K562 (cell line): ENCODE data around the gene SLC7A1.

Experiments used
- POLR2A ChIP-seq: fragments of 450-650 bp; conservative IDR thresholded peaks from 2 replicates; pipeline ENCODE4 v1.6.1; 2016
- STAT5B ChIP-seq: fragments of 250-450 bp; sonication (Bioruptor Pico); IDR thresholded peaks from 2 replicates; pipeline ENCODE4 v1.8.0; 2021; ENCODE audit warnings: mild to moderate bottlenecking, inconsistent platforms
- TCF3 ChIP-seq: sonication (generic); formaldehyde crosslinking; IDR thresholded peaks from 2 replicates; pipeline ENCODE4 v1.4.0; 2020; ENCODE audit warnings: mild to moderate bottlenecking, missing genetic modification reagents
- TCF7L2 ChIP-seq: fragments of 150-350 bp; IDR thresholded peaks from 2 replicates; pipeline ENCODE4 v1.6.1; 2016; ENCODE audit warnings: low read depth, mild to moderate bottlenecking, low read length, moderate library complexity
- ZFP36 ChIP-seq: fragments of 150-350 bp; IDR thresholded peaks from 2 replicates; pipeline ENCODE4 v1.6.1; 2018; ENCODE audit warnings: low read length, low read depth; ENCODE audit not compliant: partially characterized antibody
- ZNF263 ChIP-seq: sonication (generic); formaldehyde crosslinking; IDR thresholded peaks from 2 replicates; pipeline ENCODE4 v1.8.0; 2022; ENCODE audit warnings: mild to moderate bottlenecking, missing genetic modification reagents, borderline replicate concordance
- ZNF592 ChIP-seq: fragments of 450-650 bp; IDR thresholded peaks from 2 replicates; pipeline ENCODE4 v1.6.1; 2017; ENCODE audit warnings: antibody characterized with exemption, mild to moderate bottlenecking
- TF ChIP-seq, protein P1 (sequence below): sonication (generic); formaldehyde crosslinking; IDR thresholded peaks from 2 replicates; pipeline ENCODE4 v1.9.0; 2022; ENCODE audit warnings: mild to moderate bottlenecking, missing genetic modification reagents
- TF ChIP-seq, protein P2 (sequence below): sonication (generic); formaldehyde crosslinking; IDR thresholded peaks from 2 replicates; pipeline ENCODE4 v1.8.1; 2023; ENCODE audit warnings: mild to moderate bottlenecking, missing genetic modification reagents, moderate library complexity

DNA sequence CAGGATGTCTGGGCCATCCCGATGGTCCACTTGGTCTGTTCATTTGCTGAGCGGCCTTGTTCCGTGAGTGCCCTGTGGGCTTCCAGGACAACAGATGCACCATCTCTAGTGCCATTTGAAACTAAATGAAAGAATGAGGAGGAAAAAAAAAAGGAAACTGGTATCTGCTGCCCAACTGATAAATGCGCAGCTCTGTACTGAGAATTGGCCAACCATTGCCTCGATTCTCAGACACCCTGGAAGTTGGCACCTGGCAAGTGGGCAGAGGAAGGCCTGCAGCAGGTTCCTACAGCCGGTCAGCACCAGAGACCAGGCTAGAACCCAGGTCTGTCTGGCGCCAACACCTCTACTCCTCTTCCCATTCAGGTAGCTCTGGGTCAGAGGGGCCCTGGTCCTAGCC is 18.9 kb downstream of the SLC7A1 start:
- TF ChIP-seq ZFP36 (no peak), TCF3 (CRISPR knock-in tag) (no peak), ZNF592 (no peak), POLR2A (no peak), ZNF263 (CRISPR knock-in tag) (no peak), STAT5B (CRISPR knock-in tag) (no peak), TCF7L2 (no peak)
- TF ChIP-seq, protein P1, sequence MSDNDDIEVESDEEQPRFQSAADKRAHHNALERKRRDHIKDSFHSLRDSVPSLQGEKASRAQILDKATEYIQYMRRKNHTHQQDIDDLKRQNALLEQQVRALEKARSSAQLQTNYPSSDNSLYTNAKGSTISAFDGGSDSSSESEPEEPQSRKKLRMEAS (CRISPR knock-in tag) = no peak
- TF ChIP-seq, protein P2, sequence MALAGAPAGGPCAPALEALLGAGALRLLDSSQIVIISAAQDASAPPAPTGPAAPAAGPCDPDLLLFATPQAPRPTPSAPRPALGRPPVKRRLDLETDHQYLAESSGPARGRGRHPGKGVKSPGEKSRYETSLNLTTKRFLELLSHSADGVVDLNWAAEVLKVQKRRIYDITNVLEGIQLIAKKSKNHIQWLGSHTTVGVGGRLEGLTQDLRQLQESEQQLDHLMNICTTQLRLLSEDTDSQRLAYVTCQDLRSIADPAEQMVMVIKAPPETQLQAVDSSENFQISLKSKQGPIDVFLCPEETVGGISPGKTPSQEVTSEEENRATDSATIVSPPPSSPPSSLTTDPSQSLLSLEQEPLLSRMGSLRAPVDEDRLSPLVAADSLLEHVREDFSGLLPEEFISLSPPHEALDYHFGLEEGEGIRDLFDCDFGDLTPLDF (CRISPR knock-in tag) = no peak
